ENCODE measurements around the gene SLX9. TPM values are rescaled to one million over a fixed set of nuclear protein-coding genes. Genes with fewer than 3 reads are reported as not detected.

Gene SLX9, protein sequence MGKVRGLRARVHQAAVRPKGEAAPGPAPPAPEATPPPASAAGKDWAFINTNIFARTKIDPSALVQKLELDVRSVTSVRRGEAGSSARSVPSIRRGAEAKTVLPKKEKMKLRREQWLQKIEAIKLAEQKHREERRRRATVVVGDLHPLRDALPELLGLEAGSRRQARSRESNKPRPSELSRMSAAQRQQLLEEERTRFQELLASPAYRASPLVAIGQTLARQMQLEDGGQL
- 13.9 TPM for total RNA-seq

GRCh38 chr21:44939532-44940115 lies at the start of gene SLX9:
TSS of gene SLX9 (plus strand) at chr21:44940029. CDS start at chr21:44940058, 29 bp downstream.

GRCh38 chr21:44920694-44921604 lies 18.9 kb upstream of the SLX9 start, which contains the start of gene ITGB2:
TSS of gene ITGB2 (minus strand) at chr21:44920899. CDS start at chr21:44910782, 10,117 bp downstream.

Other genes starting within 250 kb of the SLX9 start
- not detected for gene KRTAP10-12, start 242.9 kb upstream of the SLX9 start, total RNA-seq
- gene TSPEAR, start 228.5 kb upstream of the SLX9 start, total RNA-seq: not detected
- gene UBE2G2, start 138.2 kb upstream of the SLX9 start, total RNA-seq: 73.3 TPM
- gene SUMO3, start 122.0 kb upstream of the SLX9 start, total RNA-seq: 59.3 TPM
- gene PTTG1IP, start 66.3 kb upstream of the SLX9 start, total RNA-seq: 172 TPM
- gene ITGB2, start 19.1 kb upstream of the SLX9 start, total RNA-seq: 24.1 TPM
- gene ADARB1, start 134.6 kb downstream of the SLX9 start, total RNA-seq: 79.0 TPM

Data from camera-type eye (tissue), 1 donor.